PC-9 (cell line): ENCODE measurements around the gene MCTP1.

ENCODE experiments used
- EZH2 ChIP-seq: fragments of 200-600 bp; sonication (generic); IDR thresholded peaks from 2 replicates; pipeline ENCODE4 v1.8.0; 2017; ENCODE audit warnings: antibody characterized with exemption, low read depth
- TF ChIP-seq, protein P1 (sequence below): fragments of 200-600 bp; sonication (generic); conservative IDR thresholded peaks from 2 replicates; pipeline ENCODE4 v1.6.1; 2017; ENCODE audit warnings: mixed run types, antibody characterized with exemption, mild to moderate bottlenecking, moderate library complexity

DNA sequence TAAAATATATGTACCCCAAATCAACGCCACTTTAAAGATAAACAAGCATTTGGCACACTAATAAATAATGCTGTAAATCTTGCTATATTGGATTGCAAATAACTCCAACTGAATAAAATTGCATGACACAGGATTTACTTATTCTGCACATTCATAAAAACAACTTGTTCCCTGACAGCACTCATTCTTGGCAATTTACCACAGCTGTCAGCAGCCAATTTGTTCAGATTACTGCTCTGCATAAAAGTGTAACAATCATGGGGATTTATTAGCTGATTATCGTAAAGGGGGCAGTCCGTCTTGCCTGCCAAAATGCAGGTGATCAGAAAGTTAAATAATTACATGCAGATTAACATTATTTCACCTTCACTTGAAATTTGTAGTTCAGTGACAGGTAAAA lies 381.2 kb downstream of the MCTP1 start:
- TF ChIP-seq, protein P1, sequence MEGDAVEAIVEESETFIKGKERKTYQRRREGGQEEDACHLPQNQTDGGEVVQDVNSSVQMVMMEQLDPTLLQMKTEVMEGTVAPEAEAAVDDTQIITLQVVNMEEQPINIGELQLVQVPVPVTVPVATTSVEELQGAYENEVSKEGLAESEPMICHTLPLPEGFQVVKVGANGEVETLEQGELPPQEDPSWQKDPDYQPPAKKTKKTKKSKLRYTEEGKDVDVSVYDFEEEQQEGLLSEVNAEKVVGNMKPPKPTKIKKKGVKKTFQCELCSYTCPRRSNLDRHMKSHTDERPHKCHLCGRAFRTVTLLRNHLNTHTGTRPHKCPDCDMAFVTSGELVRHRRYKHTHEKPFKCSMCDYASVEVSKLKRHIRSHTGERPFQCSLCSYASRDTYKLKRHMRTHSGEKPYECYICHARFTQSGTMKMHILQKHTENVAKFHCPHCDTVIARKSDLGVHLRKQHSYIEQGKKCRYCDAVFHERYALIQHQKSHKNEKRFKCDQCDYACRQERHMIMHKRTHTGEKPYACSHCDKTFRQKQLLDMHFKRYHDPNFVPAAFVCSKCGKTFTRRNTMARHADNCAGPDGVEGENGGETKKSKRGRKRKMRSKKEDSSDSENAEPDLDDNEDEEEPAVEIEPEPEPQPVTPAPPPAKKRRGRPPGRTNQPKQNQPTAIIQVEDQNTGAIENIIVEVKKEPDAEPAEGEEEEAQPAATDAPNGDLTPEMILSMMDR = no peak
- no peak for TF ChIP-seq EZH2
